ENCODE data around the gene ZDHHC16.

DNA sequence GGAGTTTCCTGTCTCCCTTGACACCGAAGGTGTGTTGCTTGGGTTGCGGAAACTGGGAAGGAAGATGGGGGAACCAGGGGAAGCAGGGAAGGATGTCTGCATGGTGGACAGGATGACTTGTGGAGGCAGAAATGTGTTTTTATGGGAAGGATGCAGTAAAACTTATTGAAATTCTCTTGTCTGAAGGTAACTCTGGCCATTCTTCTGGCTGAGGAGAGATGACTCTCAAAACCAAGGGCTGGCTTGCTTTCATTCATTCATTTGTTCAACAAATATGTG lies 54.3 kb downstream of the ZDHHC16 start:
- TF ChIP-seq POLR2A (IDR thresholded peaks at IDR 0.05), result no peak
- TF ChIP-seq, protein P1, sequence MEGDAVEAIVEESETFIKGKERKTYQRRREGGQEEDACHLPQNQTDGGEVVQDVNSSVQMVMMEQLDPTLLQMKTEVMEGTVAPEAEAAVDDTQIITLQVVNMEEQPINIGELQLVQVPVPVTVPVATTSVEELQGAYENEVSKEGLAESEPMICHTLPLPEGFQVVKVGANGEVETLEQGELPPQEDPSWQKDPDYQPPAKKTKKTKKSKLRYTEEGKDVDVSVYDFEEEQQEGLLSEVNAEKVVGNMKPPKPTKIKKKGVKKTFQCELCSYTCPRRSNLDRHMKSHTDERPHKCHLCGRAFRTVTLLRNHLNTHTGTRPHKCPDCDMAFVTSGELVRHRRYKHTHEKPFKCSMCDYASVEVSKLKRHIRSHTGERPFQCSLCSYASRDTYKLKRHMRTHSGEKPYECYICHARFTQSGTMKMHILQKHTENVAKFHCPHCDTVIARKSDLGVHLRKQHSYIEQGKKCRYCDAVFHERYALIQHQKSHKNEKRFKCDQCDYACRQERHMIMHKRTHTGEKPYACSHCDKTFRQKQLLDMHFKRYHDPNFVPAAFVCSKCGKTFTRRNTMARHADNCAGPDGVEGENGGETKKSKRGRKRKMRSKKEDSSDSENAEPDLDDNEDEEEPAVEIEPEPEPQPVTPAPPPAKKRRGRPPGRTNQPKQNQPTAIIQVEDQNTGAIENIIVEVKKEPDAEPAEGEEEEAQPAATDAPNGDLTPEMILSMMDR (IDR thresholded peaks at IDR 0.05), result no peak
